ENCODE measurements around the gene THAP7.

THAP7 gene

GRCh38 chr22:20992456-20993303 is 9.2 kb downstream of the THAP7 start:
- FAIRE-seq, result no peak

GRCh38 chr22:20992056-20992442 is 9.9 kb downstream of the THAP7 start:
- FAIRE-seq, result no peak

- FAIRE-seq, result no peak
These were observed 10.5 kb downstream of the THAP7 start for GRCh38 chr22:20991252-20992055.

GRCh38 chr22:20990184-20991180 is 11.4 kb downstream of the THAP7 start:
- no peak for FAIRE-seq

- FAIRE-seq, result no peak
These were observed 12.4 kb downstream of the THAP7 start for GRCh38 chr22:20989323-20990138.

- FAIRE-seq, result no peak
These were observed 13.2 kb downstream of the THAP7 start for GRCh38 chr22:20988573-20989322.

- FAIRE-seq, result no peak
These were observed 14.5 kb downstream of the THAP7 start for GRCh38 chr22:20987375-20987774.

GRCh38 chr22:20986365-20986764 is 15.6 kb downstream of the THAP7 start:
- no peak for FAIRE-seq

- no peak for FAIRE-seq
These were observed 16.2 kb downstream of the THAP7 start for GRCh38 chr22:20985720-20986119.

GRCh38 chr22:20983081-20983771 is 18.7 kb downstream of the THAP7 start:
- FAIRE-seq, result no peak

- FAIRE-seq, result no peak
These were observed 19.4 kb downstream of the THAP7 start for GRCh38 chr22:20982563-20982882.

GRCh38 chr22:20981787-20982562 is 19.9 kb downstream of the THAP7 start, which contains the start of gene LZTR1:
Gene LZTR1 (plus strand): TSS chr22:20982297. CDS start chr22:20982372, 75 bp downstream.
- no peak for FAIRE-seq

- FAIRE-seq, result no peak
These were observed 20.8 kb downstream of the THAP7 start for GRCh38 chr22:20980938-20981722.

- no peak for FAIRE-seq
These were observed 21.4 kb downstream of the THAP7 start for GRCh38 chr22:20980523-20980922.

- FAIRE-seq, result no peak
These were observed 21.9 kb downstream of the THAP7 start for GRCh38 chr22:20979940-20980453.

- FAIRE-seq, result no peak
These were observed 22.6 kb downstream of the THAP7 start for GRCh38 chr22:20979243-20979809.

GRCh38 chr22:20978419-20978818 is 23.5 kb downstream of the THAP7 start:
- FAIRE-seq, result no peak

GRCh38 chr22:20977516-20978170 is 24.3 kb downstream of the THAP7 start:
- no peak for FAIRE-seq
